Upper lobe of right lung (tissue), 1 donor: ENCODE results near the gene MRPS2. TPM values are rescaled to one million over a fixed set of nuclear protein-coding genes. Genes with fewer than 3 reads are reported as not detected.

Experiments used
- ATAC-seq: fragments of 200-7000 bp; cut with Tn5 transposase; one replicate; pipeline ENCODE4 v1.9.1; 2020; ENCODE audit warnings: mild to moderate bottlenecking, moderate library complexity
- DNase-seq: peaks from one replicate; pipeline ENCODE4 v3.0.0-alpha.2; 2020
- H3K27ac ChIP-seq: fragments of 200-600 bp; one replicate; pipeline ENCODE4 v1.8.0; 2022
- H3K27me3 ChIP-seq: fragments of 200-600 bp; one replicate; pipeline ENCODE4 v1.8.0; 2022; ENCODE audit warnings: mild to moderate bottlenecking
- H3K36me3 ChIP-seq: fragments of 200-600 bp; one replicate; pipeline ENCODE4 v1.8.0; 2022
- H3K4me1 ChIP-seq: fragments of 200-600 bp; one replicate; pipeline ENCODE4 v1.8.0; 2022
- H3K4me3 ChIP-seq: fragments of 200-600 bp; one replicate; pipeline ENCODE4 v1.8.0; 2022; ENCODE audit warnings: mild to moderate bottlenecking
- H3K9me3 ChIP-seq: fragments of 200-600 bp; one replicate; pipeline ENCODE4 v1.8.0; 2022
- intact Hi-C: fragments of 100-400 bp; cut with DNase I; formaldehyde crosslinking; loops from one replicate; pipeline ENCODE4 v1.11.0; 2022
- total RNA-seq: library from RNA; stranded (reverse); fragmentation: NEBNext Ultra II Directional; extraction: Animal tissue kit (Norgen Biotek cat#: 25700); gene quantifications from one replicate; pipeline ENCODE4 v1.2.1, GENCODE V29; 2021
- TF ChIP-seq, protein P1 (sequence below): fragments of 200-600 bp; IDR thresholded peaks from one replicate; pipeline ENCODE4 v1.8.0; 2022; ENCODE audit warnings: antibody characterized with exemption
- donor health status: DM: no; HTN: yes; CAD: no; lungs with severe emphysema.

The MRPS2 gene
- total RNA-seq, 1 donor from 2014 or later = 23.0 TPM

GRCh38 chr9:135504262-135505243, 4.1 kb downstream of the MRPS2 start:
- H3K27ac ChIP-seq = no peak overlapping the region
- ATAC-seq = peak; percentile 31
- peaks cover 24% of the 10 kb centered on the region for H3K36me3 ChIP-seq
- no peaks in the 10 kb centered on the region for H3K9me3 ChIP-seq
- no peaks in the 10 kb centered on the region for H3K27me3 ChIP-seq
- H3K4me1 ChIP-seq = peaks cover 14% of the 10 kb centered on the region
- DNase-seq = peak; percentile 76
- TF ChIP-seq, protein P1, sequence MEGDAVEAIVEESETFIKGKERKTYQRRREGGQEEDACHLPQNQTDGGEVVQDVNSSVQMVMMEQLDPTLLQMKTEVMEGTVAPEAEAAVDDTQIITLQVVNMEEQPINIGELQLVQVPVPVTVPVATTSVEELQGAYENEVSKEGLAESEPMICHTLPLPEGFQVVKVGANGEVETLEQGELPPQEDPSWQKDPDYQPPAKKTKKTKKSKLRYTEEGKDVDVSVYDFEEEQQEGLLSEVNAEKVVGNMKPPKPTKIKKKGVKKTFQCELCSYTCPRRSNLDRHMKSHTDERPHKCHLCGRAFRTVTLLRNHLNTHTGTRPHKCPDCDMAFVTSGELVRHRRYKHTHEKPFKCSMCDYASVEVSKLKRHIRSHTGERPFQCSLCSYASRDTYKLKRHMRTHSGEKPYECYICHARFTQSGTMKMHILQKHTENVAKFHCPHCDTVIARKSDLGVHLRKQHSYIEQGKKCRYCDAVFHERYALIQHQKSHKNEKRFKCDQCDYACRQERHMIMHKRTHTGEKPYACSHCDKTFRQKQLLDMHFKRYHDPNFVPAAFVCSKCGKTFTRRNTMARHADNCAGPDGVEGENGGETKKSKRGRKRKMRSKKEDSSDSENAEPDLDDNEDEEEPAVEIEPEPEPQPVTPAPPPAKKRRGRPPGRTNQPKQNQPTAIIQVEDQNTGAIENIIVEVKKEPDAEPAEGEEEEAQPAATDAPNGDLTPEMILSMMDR = peak; percentile 72
- intact Hi-C loops = no loop called here
- no peak overlapping the region for H3K4me3 ChIP-seq

GRCh38 chr9:135505406-135506187, 5.1 kb downstream of the MRPS2 start:
- Histone ChIP-seq H3K27ac (no peak overlapping the region), H3K4me3 (no peak overlapping the region), H3K9me3 (no peaks in the 10 kb centered on the region), H3K36me3 (peaks cover 24% of the 10 kb centered on the region), H3K4me1 (peaks cover 14% of the 10 kb centered on the region), H3K27me3 (no peaks in the 10 kb centered on the region)
- TF ChIP-seq, protein P1 = no peak
- ATAC-seq (no peak), DNase-seq (peak; percentile 59)
- intact Hi-C loops = no loop called here

- Histone ChIP-seq H3K27ac (no peak overlapping the region), H3K27me3 (no peaks in the 10 kb centered on the region), H3K4me1 (peaks cover 10% of the 10 kb centered on the region), H3K36me3 (peaks cover 24% of the 10 kb centered on the region), H3K9me3 (no peaks in the 10 kb centered on the region), H3K4me3 (no peak overlapping the region)
- TF ChIP-seq, protein P1 = no peak
- intact Hi-C loops = no loop called here
- ATAC-seq = no peak
- DNase-seq = peak; percentile 58
These were observed 6.0 kb downstream of the MRPS2 start for GRCh38 chr9:135506327-135507103.

DNA sequence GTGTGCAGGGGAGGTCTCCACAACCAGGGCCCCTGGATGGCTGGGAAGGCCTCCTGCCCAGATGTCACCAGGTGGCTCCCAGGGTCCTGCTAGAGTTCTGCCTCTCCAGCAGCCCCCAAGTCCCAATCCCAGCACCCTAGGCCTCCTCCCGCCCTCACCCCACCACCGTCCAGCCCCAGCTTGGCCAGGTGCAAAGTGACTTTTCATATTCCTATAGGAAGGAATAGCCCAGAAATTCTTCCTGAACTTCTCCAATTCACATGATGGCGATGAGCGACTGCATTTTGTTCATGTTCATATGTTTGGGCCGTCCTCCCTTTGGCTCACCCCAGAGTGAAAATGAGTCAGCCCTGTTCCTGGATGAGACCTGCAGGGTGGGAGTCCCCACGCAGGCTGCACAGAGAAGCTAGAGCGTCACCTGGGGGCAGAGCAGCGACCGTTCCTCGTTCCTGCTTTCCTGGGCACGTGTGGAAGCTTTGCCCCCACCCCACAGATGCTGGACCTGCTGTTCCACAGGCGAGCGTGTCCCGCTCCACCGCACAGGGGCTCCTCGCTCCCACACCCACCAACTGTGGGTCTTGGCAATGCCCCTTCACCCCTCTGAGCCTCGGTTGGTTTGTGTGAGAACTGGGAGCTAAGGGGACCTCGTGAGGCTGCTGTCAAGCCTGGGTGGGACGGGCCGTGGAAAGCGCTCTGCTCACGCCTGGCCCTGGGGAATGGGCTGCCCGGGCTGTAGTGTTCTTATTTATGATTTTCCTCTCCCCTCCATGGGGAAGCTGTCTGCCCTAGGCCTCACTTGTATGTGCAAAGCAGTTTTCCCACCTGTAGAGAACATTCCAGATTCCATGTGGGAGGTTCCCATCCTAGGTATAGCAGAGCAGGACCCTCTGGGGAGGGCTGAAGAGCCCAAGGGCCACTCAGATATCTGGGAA, 6.9 kb downstream of the MRPS2 start:
- H3K4me1 ChIP-seq = peaks cover 2% of the 10 kb centered on the region
- H3K9me3 ChIP-seq = no peaks in the 10 kb centered on the region
- intact Hi-C loops = no loop called here
- H3K4me3 ChIP-seq = no peak overlapping the region
- ATAC-seq (no peak), DNase-seq (peak; percentile 54)
- H3K36me3 ChIP-seq = peaks cover 24% of the 10 kb centered on the region
- H3K27me3 ChIP-seq = no peaks in the 10 kb centered on the region
- TF ChIP-seq, protein P1 = no peak
- no peak overlapping the region for H3K27ac ChIP-seq
